ENCODE measurements around the gene PCLO.
"Not testable (repeated sequence)": the region's sequence is repeated elsewhere in the genome, so short reads cannot be mapped to it uniquely, and the experiment has no call there.

PCLO gene

DNA sequence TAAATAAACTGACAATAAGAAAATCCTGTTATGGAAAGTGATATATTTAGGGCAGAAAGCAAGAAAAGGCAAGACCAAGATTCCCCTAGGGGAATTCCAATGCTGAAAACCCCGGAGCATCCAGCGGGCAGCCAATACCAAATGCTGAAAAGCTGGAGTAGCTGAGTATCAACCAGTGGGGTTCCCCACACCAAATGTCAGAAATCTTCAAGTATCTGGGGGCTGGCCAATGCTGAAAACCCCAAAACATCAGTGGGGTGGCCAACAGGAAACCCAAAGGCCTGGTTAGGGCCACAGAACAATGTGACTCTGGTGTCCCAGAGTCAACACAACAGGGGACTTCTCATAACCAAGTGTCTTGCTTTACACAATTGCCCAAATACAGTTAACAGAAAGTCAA is 447.3 kb downstream of the PCLO start:
- DNase-seq = no peak

- DNase-seq = no peak
Observed at GRCh38 chr7:82714883-82715282, 447.8 kb downstream of the PCLO start.

- DNase-seq = no peak
Observed at GRCh38 chr7:82713506-82713905, 449.2 kb downstream of the PCLO start.

- DNase-seq = not testable (repeated sequence)
Observed at GRCh38 chr7:82706344-82706743, 456.3 kb downstream of the PCLO start.

DNA sequence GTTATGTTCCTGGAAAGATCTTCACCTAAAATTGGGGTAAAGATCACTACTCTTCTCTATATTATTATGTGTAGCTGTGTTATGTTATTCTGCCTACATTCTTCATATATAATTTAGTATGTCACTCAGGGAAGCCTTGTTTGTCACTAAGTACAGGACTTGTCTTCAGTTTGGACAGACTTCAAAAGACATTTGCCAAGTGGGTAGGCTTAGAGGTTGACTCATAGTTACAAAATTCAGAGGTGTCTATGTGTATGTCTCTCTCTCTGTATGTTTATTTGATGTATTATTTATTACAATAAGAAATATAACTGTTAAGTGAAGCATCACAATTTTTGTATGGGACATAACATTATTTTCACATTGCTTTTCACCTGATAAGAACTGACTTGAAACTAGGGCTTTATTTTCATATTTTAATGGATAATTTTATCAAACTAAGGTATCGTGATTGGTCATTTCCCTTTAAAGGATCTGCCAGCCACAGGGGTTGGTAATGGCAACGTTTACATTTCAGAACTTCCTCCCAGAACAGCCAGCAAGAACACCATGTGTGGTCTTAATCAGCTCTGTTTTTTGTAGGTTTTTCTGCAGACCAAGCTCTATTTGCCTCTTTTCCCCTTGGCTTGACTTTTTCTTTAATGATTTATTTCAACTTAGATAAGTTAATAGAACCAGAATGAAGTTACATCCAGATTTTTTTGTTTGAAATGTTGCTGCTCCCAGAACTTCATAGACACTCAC is 457.0 kb downstream of the PCLO start:
- no peak for DNase-seq

GRCh38 chr7:82704121-82704520 is 458.6 kb downstream of the PCLO start:
- no peak for DNase-seq
